GM12891 (cell line): ENCODE data around the gene PSMB2.

Experiments
- POLR2A ChIP-seq: IDR thresholded peaks from 2 replicates; pipeline ENCODE4 v1.6.1; 2011; ENCODE audit warnings: low read depth, low read length, control low read depth
- POLR2AphosphoS5 ChIP-seq: IDR thresholded peaks from 2 replicates; pipeline ENCODE4 v1.6.1; 2011; ENCODE audit warnings: low read depth, low read length, control low read depth
- TAF1 ChIP-seq: IDR thresholded peaks from 2 replicates; pipeline ENCODE4 v1.6.1; 2011; ENCODE audit warnings: low read depth, low read length, control low read depth

DNA sequence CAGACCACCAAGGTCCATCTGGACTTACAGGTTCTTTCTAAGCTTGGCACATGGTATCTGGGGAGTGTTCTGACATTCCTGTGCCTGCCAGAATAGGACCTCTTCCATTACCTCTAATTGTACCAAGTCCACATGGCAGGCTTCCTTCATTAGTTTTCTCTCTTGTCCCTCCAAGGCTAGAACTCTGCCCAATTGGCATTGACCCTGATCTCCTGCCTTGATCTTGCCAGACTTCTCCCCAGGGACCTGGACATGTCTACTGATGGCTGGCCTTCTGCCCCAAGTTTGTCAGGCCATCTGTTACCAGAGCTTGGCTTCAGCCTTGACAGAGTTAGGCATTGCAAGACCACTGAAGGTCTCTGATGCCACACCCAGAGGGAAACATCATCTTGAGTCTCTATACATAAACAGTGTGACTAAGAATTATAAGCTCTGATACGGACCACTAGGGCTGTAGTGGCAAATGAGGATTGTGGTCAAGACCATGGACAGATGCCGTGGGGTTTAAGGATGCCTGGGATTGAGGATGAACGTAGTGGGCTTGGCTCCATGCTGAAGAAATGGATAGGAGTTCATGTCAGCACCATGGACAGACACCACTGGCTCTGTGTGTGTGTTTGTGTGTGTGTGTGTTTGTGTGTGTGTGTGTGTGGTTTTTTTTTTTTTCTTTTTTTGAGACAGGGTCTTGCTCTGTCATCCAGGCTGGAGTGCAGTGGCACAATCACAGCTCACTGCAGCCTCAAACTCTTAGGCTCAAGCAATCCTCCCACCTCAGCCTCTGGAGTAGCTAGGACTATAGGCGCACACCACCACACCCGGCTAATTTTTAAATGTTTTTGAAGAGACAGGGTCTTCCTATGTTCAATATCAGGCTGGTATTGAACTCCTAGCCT, 19.5 kb upstream of the PSMB2 start:
- TF ChIP-seq POLR2A (no peak), POLR2AphosphoS5 (no peak), TAF1 (no peak)
